GM12891 (cell line): Measurements from ENCODE around the gene PRSS38.

ENCODE experiments used
- DNase-seq: peaks from one replicate; pipeline ENCODE4 v3.0.0; 2011; ENCODE audit warnings: low spot score; ENCODE audit not compliant: insufficient read length
- FAIRE-seq: peaks from 2 replicates; lab custom pipeline; 2011; peaks lifted over from hg19 to GRCh38; lab: Jason Lieb, UNC
- PAX5 ChIP-seq: IDR thresholded peaks from 2 replicates; pipeline ENCODE4 v1.6.1; 2011; ENCODE audit warnings: low read length, moderate library complexity, mild to moderate bottlenecking; ENCODE audit not compliant: insufficient read depth, severe bottlenecking
- POLR2A ChIP-seq: IDR thresholded peaks from 2 replicates; pipeline ENCODE4 v1.6.1; 2011; ENCODE audit warnings: low read depth, low read length, control low read depth
- POLR2AphosphoS5 ChIP-seq: IDR thresholded peaks from 2 replicates; pipeline ENCODE4 v1.6.1; 2011; ENCODE audit warnings: low read depth, low read length, control low read depth
- POU2F2 ChIP-seq: IDR thresholded peaks from 2 replicates; pipeline ENCODE4 v1.6.1; 2011; ENCODE audit warnings: low read depth, mild to moderate bottlenecking, control low read depth, low read length, moderate library complexity
- SPI1 ChIP-seq: IDR thresholded peaks from 2 replicates; pipeline ENCODE4 v1.6.1; 2011; ENCODE audit warnings: low read depth, low read length, control low read depth
- TAF1 ChIP-seq: IDR thresholded peaks from 2 replicates; pipeline ENCODE4 v1.6.1; 2011; ENCODE audit warnings: low read depth, low read length, control low read depth

The PRSS38 gene

DNA sequence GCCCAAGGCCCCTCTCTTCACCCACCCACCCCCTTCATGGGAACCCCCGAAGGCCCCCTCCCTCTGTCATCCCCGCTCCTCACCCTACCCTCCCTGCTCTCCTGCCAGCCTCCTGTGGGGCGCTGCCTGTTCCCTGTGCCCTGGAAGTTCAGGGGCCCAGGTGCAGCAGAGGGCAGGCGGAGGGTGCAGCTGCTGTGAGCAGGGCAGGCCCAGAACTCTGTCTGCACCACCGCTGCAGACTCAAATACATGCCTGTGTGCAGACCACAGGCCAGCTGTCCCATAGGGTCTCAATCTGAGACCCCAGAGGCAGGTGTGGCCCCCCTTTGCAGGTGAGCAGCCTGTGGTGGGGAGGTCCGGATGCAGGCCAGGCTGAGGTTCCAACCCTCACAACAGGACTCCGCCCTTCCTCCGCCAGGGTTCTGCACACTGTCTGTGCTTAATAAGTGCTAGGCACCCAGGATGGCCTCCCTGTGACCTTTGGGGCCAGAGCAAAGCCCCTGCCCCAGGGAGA lies 69.7 kb downstream of the PRSS38 start:
- DNase-seq = peak; percentile 15
- no peak for TF ChIP-seq POLR2A
- no peak for TF ChIP-seq PAX5
- FAIRE-seq = no peak

GRCh38 chr1:227885648-227886502 lies 70.4 kb downstream of the PRSS38 start:
- TF ChIP-seq PAX5 = no peak
- no peak for TF ChIP-seq POLR2A
- TF ChIP-seq POU2F2 = no peak
- TF ChIP-seq TAF1 = no peak
- no peak for TF ChIP-seq SPI1
- no peak for TF ChIP-seq POLR2AphosphoS5
- DNase-seq (no peak), FAIRE-seq (no peak)

DNA sequence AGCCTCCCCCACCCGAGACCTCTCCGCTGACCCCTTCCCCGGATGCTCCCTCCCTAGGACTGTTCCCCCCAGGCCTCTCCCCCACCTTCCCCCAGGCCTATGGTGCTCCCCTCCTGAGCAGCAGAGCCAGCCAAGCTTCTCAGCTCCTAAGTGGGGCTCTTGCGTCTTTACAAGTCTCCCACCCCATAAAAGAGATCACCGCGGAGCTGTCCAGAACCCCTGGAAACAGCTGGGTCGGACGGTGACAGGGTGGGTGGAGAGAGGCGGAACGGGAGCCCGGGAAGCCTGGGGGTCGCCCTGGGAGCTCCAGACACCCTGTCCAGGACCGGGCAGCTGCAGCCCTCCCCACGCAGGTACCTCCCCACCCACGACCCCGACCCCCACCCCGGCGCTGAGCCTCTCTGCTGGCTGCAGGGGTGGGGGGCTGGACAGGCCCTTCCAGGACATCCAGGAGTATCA lies 71.1 kb downstream of the PRSS38 start:
- peak; percentile 20 for DNase-seq
- FAIRE-seq = no peak
- no peak for TF ChIP-seq PAX5
- no peak for TF ChIP-seq POU2F2
- no peak for TF ChIP-seq SPI1
- TF ChIP-seq POLR2A = no peak
- TF ChIP-seq POLR2AphosphoS5 = no peak
- no peak for TF ChIP-seq TAF1

DNA sequence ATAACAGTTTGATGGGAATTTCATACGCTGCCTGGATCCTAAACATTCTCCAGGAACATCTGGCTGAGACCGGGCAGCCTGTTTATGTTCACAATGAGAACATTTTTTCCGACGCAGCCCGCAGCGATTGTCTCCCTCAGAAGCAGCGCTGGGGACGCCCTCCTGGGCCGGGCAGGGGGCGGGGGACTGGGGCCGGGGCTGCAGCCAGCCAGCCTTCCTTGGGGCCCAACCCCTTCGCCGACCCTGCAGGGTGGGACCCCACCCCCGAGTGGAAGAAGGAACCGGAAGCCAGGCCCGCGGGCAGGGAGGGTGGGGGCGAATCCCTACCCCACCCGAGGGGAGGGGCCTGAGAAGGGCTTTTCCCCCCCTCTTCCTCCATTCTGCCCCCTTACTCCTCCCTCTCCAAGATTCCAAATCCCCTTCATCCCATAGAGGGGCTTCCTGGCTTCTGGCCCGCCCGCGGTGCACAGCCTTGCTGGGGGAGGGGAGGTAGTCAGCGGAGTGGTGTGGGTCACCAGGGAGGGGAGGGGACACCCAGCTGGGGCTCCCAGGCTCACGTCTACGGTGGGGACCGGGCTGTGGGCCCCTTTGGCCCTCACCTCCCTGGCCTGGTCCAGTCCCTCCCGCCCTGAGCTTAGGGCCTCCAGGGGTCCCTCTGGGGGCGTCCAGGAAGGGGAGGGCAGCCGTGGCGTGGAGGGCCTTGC lies 71.7 kb downstream of the PRSS38 start:
- TF ChIP-seq SPI1 (no peak), POLR2AphosphoS5 (no peak), TAF1 (no peak), POU2F2 (no peak), POLR2A (no peak), PAX5 (no peak)
- peak; percentile 20 for DNase-seq
- no peak for FAIRE-seq

GRCh38 chr1:227887697-227888403 lies 72.4 kb downstream of the PRSS38 start:
- peak; percentile 32 for DNase-seq
- TF ChIP-seq SPI1 (no peak), POU2F2 (no peak), TAF1 (no peak), PAX5 (no peak), POLR2AphosphoS5 (no peak), POLR2A (no peak)
- no peak for FAIRE-seq

DNA sequence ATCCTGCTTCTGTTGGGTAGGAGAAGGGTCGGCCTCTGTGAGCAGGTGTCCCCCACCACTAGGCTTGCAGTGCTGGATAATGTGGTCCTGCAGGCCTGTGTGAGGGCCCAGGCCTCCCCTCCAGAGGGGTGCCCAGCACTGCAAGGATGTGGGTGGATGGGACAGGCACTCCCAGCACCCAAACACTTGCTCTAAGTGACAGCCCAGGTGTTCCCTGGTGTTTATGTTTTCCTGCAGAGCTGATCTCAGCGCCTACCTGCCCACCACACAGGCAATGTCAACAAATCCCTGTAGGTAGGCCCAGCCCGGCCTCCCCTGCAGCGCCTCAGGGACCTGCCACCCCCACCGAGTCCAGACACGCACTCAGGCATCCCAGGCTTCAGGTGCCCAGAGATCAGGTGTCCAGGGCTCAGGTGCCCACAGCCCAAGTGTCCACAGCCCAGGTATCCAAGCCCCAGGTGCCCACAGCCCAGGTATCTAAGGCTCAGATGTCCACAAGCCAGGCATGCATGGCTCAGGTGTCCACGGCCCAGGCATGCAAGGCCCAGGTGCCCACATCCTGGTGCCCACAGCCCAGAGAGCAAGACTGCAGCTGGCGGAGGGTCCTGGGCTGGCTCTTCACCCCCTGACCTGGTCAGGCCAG lies 73.0 kb downstream of the PRSS38 start:
- TF ChIP-seq TAF1 = no peak
- no peak for TF ChIP-seq POU2F2
- no peak for TF ChIP-seq POLR2AphosphoS5
- no peak for TF ChIP-seq PAX5
- TF ChIP-seq SPI1 = no peak
- no peak for TF ChIP-seq POLR2A
- FAIRE-seq (no peak), DNase-seq (peak; percentile 10)

GRCh38 chr1:227889047-227889862 lies 73.8 kb downstream of the PRSS38 start:
- no peak for TF ChIP-seq TAF1
- no peak for TF ChIP-seq PAX5
- no peak for TF ChIP-seq POU2F2
- no peak for TF ChIP-seq SPI1
- no peak for TF ChIP-seq POLR2A
- no peak for TF ChIP-seq POLR2AphosphoS5
- DNase-seq (peak; percentile 16), FAIRE-seq (no peak)
